ENCODE results near the gene SLC17A5.

DNA sequence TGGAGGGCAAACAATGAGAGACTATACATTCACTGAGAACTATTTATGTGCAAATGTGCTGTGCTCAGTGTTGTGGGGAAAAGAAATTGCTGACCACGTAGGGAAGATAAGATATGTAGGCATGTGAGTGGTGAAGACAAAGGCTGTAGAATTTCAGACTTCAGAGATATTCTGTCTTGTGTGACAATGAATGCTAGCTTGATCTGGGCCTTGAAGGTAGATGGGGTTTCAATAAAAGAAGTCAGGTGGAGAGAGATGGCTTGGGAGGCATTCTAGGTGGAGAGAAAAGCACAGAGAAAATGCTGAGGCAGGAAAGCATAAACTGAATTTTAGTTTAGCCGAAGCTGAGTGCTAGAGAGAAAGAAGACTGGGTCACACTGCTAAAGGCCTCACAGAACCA, 76.1 kb downstream of the SLC17A5 start:
- TF ChIP-seq, protein P1, sequence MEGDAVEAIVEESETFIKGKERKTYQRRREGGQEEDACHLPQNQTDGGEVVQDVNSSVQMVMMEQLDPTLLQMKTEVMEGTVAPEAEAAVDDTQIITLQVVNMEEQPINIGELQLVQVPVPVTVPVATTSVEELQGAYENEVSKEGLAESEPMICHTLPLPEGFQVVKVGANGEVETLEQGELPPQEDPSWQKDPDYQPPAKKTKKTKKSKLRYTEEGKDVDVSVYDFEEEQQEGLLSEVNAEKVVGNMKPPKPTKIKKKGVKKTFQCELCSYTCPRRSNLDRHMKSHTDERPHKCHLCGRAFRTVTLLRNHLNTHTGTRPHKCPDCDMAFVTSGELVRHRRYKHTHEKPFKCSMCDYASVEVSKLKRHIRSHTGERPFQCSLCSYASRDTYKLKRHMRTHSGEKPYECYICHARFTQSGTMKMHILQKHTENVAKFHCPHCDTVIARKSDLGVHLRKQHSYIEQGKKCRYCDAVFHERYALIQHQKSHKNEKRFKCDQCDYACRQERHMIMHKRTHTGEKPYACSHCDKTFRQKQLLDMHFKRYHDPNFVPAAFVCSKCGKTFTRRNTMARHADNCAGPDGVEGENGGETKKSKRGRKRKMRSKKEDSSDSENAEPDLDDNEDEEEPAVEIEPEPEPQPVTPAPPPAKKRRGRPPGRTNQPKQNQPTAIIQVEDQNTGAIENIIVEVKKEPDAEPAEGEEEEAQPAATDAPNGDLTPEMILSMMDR (conservative IDR thresholded peaks at IDR 0.05 in 1 of 2, IDR thresholded peaks at IDR 0.05 in 1 of 2; ENCODE audit: extremely low read depth in 1 of 2, insufficient read depth in 1 of 2, low read depth in 1 of 2, low read length in 2 of 2) = no peak
- no peak for TF ChIP-seq EZH2 (IDR thresholded peaks at IDR 0.05; ENCODE audit: borderline replicate concordance, low read length)
